Heart right ventricle (tissue), 16 donors: Measurements from ENCODE around the gene SLC7A8. TPM values are rescaled to one million over a fixed set of nuclear protein-coding genes. Genes with fewer than 3 reads are reported as not detected.

Experiments
- ATAC-seq, 8 donors: fragments of 200-7000 bp; cut with Tn5 transposase; one replicate each; pipeline ENCODE4 v1.9.1; 2020; ENCODE audit warnings: mild to moderate bottlenecking in 8 of 8, moderate library complexity in 8 of 8, moderate number of reproducible peaks in 1 of 8
- DNase-seq, 2 donors: peaks; one replicate each; pipeline ENCODE4 v3.0.0-alpha.2; 2020
- H3K27ac ChIP-seq, 10 donors: fragments of 200-600 bp; sonication (generic) in 2 of 10; one replicate each; pipeline versions ENCODE4 v1.5.0 to v1.8.0; 2020 to 2022; ENCODE audit warnings: mild to moderate bottlenecking in 3 of 10
- H3K27me3 ChIP-seq, 7 donors: fragments of 200-600 bp; one replicate each; pipeline ENCODE4 v1.8.0; 2021 to 2022; ENCODE audit warnings: mild to moderate bottlenecking in 2 of 7
- H3K36me3 ChIP-seq, 9 donors: fragments of 200-600 bp; sonication (generic) in 1 of 9; one replicate each; pipeline versions ENCODE4 v1.5.0 to v1.8.0; 2020 to 2022; ENCODE audit warnings: mild to moderate bottlenecking in 2 of 9
- H3K4me1 ChIP-seq, 9 donors: fragments of 200-600 bp; sonication (generic) in 1 of 9; one replicate each; pipeline versions ENCODE4 v1.5.0 to v1.8.0; 2020 to 2022; ENCODE audit warnings: mild to moderate bottlenecking in 4 of 9
- H3K4me3 ChIP-seq, 10 donors: fragments of 200-600 bp; sonication (generic) in 2 of 10; one replicate each; pipeline versions ENCODE4 v1.5.0 to v1.8.0; 2020 to 2022; ENCODE audit warnings: mild to moderate bottlenecking in 7 of 10, moderate library complexity in 2 of 10
- H3K9me3 ChIP-seq, 11 donors: fragments of 200-600 bp in 10 of 11; sonication (generic) in 2 of 11; one replicate each; pipeline versions ENCODE4 v1.5.0 to v1.8.0; 2013 to 2022; ENCODE audit warnings: mild to moderate bottlenecking in 2 of 11, control low read depth in 1 of 11, moderate library complexity in 1 of 11
- WGBS, 2 donors: extraction: QIAGEN DNeasy Blood & Tissue Kit; methylation state at CpG; one replicate each; pipeline ENCODE4 v1.1.7; 2013; ENCODE audit warnings: inconsistent platforms in 1 of 2; 5-methylcytosine and 5-hydroxymethylcytosine counted together
- intact Hi-C, 10 donors: fragments of 100-400 bp; cut with DNase I; formaldehyde crosslinking; loops; one replicate each; pipeline versions ENCODE4 v1.11.1 to v1.14.2; 2022
- polyA plus RNA-seq, 2 donors: library from polyadenylated mRNA; stranded (reverse); fragments of 200-250 nt; gene quantifications; one replicate each; pipeline ENCODE4 v1.2.3, GENCODE V29; 2013
- total RNA-seq, 10 donors: library from RNA; stranded (reverse); fragmentation: NEBNext Ultra II Directional in 3 of 10; extraction: Animal tissue kit (Norgen Biotek cat#: 25700) in 3 of 10; gene quantifications; one replicate each; pipeline versions ENCODE4 v1.2.1 to v1.2.4, GENCODE V29; 2021 to 2023
- TF ChIP-seq, protein P1 (sequence below), 9 donors: fragments of 200-600 bp; sonication (generic) in 2 of 9; IDR thresholded peaks; one replicate each; pipeline versions ENCODE4 v1.5.0 to v1.8.0; 2021 to 2022; ENCODE audit warnings: antibody characterized with exemption in 9 of 9, mild to moderate bottlenecking in 5 of 9, moderate library complexity in 1 of 9
- donor health status: Arrhythmogenic right ventricular cardiomyopathy.
- donor health status: ischemic (EF 13 %, LVEDD 7.1; RV severe dilation, severe dysfunction).
- donor health status: healthy with polysubstance abuse.
- donor health status: DM: no; HTN: yes; CAD: no.
- donor health status: DM: no; HTN: no; CAD: no.
- donor health status: ischemic (EF 25% LVEDD 6.9; RV normal size, moderate dysfunction).
- donor health status: ischemic (EF 25% LVEDD 5.7; RV mildly dilated, moderate dysfunction).
- donor health status: healthy.
- donor health status: DM: yes; HTN: yes; CAD: no.
- donor health status: Ischemic cardiomyopathy.
- donor health status: ischemic (EF 35%, LVEDD 5.7; RV mildly dilated, moderate dysfunction).
- donor health status: nonischemic (EF 11% LVEDD 7.7; RV severe dilation, severe dysfunction).
- donor health status: DM: yes; HTN: yes; CAD: no.
- donor health status: PGD.
- donor health status: ischemic (EF 29% LVEDD 5.4; RV normal size, mild dysfunction).
- donor health status: nonischemic (EF 23%, LVEDD 6.1; RV moderate dilation, normal function).

SLC7A8 gene
- total and polyA plus RNA-seq, 12 donors, result 5.9 to 14.9 (median 9.6) TPM

- H3K27me3 ChIP-seq, result no peaks in the 10 kb centered on the region
- TF ChIP-seq, protein P1, sequence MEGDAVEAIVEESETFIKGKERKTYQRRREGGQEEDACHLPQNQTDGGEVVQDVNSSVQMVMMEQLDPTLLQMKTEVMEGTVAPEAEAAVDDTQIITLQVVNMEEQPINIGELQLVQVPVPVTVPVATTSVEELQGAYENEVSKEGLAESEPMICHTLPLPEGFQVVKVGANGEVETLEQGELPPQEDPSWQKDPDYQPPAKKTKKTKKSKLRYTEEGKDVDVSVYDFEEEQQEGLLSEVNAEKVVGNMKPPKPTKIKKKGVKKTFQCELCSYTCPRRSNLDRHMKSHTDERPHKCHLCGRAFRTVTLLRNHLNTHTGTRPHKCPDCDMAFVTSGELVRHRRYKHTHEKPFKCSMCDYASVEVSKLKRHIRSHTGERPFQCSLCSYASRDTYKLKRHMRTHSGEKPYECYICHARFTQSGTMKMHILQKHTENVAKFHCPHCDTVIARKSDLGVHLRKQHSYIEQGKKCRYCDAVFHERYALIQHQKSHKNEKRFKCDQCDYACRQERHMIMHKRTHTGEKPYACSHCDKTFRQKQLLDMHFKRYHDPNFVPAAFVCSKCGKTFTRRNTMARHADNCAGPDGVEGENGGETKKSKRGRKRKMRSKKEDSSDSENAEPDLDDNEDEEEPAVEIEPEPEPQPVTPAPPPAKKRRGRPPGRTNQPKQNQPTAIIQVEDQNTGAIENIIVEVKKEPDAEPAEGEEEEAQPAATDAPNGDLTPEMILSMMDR (IDR thresholded peaks at IDR 0.05), result no peak
- H3K4me3 ChIP-seq, result no peak overlapping the region
- peaks cover 0 to 31% (median 0%) of the 10 kb centered on the region in 9 donors for H3K36me3 ChIP-seq
- no peak for DNase-seq
- H3K27ac ChIP-seq, result no peak overlapping the region
- intact Hi-C loops, result loop anchor here in 5 of 10 donors (10.0 kb wide), 2 partner anchors 165 to 175 kb away; partner anchors contain the start of genes BCL2L2 (in 1 of the 5) and PPP1R3E (in 1 of the 5)
- WGBS, 2 donors, result 91% methylated on average over 7 of the region's 7 CpGs
- ATAC-seq, result no peak
- peaks cover 0 to 23% (median 0%) of the 10 kb centered on the region in 9 donors for H3K4me1 ChIP-seq
- no peaks in the 10 kb centered on the region for H3K9me3 ChIP-seq
Measured at GRCh38 chr14:23129759-23130316, 53.6 kb downstream of the SLC7A8 start.

DNA sequence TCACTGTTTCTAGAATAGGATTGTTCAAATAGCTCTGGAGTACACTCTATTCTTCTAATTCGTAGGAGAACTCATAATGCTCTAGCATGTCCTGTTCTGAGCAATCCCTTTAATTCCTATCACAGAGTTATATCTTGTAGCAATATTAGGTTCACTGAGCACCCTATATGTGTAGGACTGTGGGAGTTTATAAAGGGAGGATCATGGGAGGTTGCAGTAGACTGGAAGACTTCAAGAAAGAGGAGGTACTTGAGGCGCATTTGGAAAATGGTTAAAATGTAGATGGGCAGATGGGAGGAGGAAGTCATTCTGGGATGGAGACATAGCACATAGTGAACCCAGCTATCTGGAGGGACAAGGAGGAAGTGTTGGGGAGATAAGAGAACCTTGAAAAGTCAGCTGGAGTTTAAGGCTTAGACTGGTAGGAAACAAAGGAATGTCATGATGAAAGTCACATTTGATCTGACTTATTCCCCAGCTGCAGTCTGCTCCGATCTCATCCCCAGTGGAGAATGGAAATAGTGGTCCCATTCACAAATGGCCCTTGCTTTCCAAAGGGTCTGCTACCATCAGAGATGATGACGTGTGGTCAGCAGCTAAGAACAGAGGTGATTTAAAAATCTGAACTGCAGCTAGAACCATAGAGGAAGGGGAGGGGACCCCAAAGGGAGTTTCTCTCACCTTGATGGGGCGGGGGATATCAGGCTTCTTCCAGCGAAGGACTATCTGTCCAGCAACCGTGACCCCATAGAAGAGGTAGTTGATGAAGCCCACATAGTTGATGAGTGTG lies 54.3 kb downstream of the SLC7A8 start:
- no peaks in the 10 kb centered on the region for H3K27me3 ChIP-seq
- intact Hi-C loops, result loop anchor here in 5 of 10 donors (10.0 kb wide), 2 partner anchors 166 to 176 kb away; partner anchors contain the start of genes BCL2L2 (in 1 of the 5) and PPP1R3E (in 1 of the 5)
- H3K27ac ChIP-seq, result no peak overlapping the region
- no peak overlapping the region for H3K4me3 ChIP-seq
- peaks cover 0 to 23% (median 0%) of the 10 kb centered on the region in 9 donors for H3K4me1 ChIP-seq
- DNase-seq, result no peak
- TF ChIP-seq, protein P1 (IDR thresholded peaks at IDR 0.05), result no peak
- peaks cover 0 to 31% (median 0%) of the 10 kb centered on the region in 9 donors for H3K36me3 ChIP-seq
- H3K9me3 ChIP-seq, result no peaks in the 10 kb centered on the region
- no peak for ATAC-seq
- 81 to 85% methylated on average over 7 of the region's 7 CpGs for WGBS, 2 donors

- Histone ChIP-seq H3K4me1 (peaks cover 0 to 31% (median 4%) of the 10 kb centered on the region in 9 donors), H3K9me3 (no peaks in the 10 kb centered on the region), H3K4me3 (no peak overlapping the region), H3K36me3 (peaks cover 0 to 31% (median 0%) of the 10 kb centered on the region in 9 donors), H3K27me3 (no peaks in the 10 kb centered on the region), H3K27ac (no peak overlapping the region)
- 92 to 93% methylated on average over 3 of the region's 3 CpGs for WGBS, 2 donors
- intact Hi-C loops, result loop anchor here in 5 of 10 donors (10.0 kb wide), 2 partner anchors 167 to 177 kb away; partner anchors contain the start of genes BCL2L2 (in 1 of the 5) and PPP1R3E (in 1 of the 5)
- DNase-seq (no peak), ATAC-seq (no peak)
- TF ChIP-seq, protein P1 (IDR thresholded peaks at IDR 0.05), result no peak
Measured at GRCh38 chr14:23127861-23128260, 55.6 kb downstream of the SLC7A8 start.

DNA sequence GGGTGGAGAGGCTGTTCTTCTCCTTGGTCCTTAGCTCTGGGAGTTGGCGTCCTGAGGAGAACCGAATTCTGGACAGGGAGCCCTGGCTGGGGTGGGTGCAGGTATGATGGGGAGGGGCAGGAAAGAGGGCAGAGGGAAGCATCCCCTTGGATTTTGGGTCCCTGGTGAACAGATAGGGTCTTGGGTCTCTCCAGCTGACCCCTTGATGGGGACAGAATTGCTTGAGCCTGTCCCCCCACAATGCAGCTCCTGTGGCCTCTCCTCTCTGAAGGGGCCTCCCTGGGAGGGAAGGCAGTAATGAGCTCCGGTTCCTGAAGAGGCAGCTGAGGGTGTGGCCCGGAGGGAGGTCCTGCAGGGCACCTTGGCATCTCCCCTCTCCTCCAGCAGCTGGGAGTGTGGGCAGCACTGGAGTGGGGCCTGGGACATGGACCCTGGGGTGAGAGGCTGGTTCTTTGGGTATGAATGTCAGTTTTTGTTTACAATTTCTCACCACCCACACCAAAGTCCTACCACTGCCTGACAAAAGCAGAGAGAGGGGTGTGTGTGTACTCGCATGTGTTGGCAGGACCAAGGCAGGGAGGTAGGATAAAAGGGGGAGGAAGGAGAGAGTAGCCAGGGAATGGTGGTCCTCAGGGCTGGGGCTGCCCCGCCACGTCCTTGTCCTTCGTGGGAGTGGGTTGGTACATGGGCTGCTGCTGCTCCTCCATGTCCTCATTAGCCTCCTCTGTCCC lies 56.7 kb downstream of the SLC7A8 start:
- Histone ChIP-seq H3K4me1 (peaks cover 0 to 37% (median 5%) of the 10 kb centered on the region in 9 donors), H3K27ac (no peak overlapping the region), H3K4me3 (no peak overlapping the region), H3K9me3 (no peaks in the 10 kb centered on the region), H3K36me3 (peaks cover 0 to 30% (median 0%) of the 10 kb centered on the region in 9 donors), H3K27me3 (no peaks in the 10 kb centered on the region)
- DNase-seq, result no peak
- intact Hi-C loops, result loop anchor here in 5 of 10 donors (1.0 to 10.0 kb wide), 3 partner anchors 35 to 178 kb away; partner anchors contain the start of genes BCL2L2 (in 1 of the 5) and PPP1R3E (in 1 of the 5)
- WGBS, 2 donors, result 89 to 92% methylated on average over 8 of the region's 8 CpGs
- TF ChIP-seq, protein P1 (IDR thresholded peaks at IDR 0.05), result no peak
- no peak for ATAC-seq
